DMS 273 (cell line): ENCODE data around the gene GPS1.

Experiments used
- DNase-seq: peaks from one replicate; lab custom pipeline; 2025; ENCODE audit not compliant: unreplicated experiment; lab: John Stamatoyannopoulos, UW

GPS1 gene

DNA sequence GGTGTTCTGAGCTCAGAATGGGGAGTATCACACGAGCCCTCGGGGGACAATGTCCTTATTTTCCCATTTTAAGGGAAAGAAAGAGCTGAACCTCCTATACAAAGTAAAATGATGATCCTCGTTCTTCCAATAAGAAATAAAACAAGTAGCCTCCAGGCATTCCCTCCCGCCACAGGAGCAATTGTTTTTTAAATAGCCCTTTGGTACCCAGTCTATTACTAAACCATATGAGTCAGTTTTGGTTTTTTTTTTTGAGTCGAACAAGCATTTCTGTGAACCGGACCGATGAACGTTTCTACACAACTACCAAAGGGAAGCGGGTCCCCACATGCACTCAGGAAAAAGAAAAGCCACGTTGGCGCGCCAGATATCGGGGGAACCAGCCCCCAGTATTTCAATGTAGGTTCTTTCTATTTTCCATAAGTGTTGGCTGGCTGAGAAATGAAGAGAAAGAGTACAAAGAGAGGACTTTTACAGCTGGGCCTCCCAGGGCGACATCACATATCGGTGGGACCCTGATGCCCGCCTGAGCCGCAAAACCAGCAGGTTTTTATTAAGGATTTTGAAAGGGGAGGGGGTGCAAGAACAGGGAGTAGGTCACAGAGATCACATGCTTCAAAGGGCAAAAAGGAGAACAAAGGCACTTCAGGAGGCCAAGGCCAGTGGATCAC, 10.4 kb upstream of the GPS1 start:
- no peak for DNase-seq

DNA sequence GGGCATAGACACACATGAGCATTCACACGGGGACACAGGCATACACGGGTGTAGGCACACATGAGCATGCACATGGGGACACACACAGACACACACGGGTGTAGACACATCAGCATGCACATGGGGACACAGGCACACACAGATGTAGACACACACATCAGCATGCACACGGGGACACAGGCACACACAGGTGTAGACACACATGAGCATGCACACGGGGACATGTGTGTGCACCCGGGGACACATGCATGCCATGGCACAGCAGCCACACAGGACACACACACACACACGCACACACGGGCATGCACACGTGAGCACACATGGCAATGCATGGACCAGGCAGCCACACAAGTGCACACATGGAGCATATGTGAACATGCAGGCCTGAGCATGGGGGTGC, 9.0 kb upstream of the GPS1 start:
- no peak for DNase-seq

DNA sequence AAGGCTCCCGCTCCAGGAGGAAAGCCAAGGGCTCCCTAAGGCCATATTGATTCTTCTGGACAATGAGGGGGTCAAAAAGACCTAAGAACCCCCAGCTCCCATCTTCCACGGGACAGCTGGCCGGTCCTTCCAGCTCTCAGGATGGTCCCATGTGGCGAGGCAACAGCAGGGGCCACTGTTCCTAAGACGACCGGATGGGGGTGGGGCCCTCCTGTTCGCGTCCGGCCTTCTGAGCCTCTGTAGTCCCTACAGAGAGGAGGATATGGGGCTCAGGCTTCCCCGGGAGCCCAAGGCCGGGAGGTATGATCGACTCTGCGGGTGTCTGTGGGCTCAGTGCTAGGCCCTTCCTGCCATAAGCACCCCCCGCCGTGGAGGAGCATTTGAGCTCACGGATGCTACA, 8.2 kb upstream of the GPS1 start:
- no peak for DNase-seq

DNA sequence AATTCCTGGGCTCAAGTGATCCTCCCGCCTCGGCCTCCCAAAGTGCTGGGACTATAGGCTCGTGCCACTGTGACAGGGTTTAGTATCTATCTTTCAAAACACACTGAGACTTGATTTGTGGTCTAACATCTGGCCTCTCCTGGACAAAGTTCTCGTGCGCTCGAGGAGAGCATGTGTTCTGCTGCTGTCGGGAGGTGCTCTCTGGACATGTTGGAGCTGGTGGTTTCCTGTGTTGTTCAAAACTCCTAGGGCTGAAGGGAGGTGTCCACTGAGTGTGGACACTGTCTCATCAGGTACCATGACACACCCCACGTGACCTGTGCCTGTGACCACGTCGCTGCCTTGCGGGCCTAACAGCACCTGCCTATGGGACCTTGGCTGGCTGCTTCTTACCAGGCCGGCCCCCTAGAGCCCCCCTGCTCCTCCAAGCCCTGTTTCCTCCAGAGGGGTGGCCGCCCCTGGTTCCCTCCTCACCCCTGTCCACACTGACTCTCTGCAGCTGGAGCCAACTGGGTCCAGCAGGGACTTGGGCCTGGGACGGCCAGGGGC, 5.7 kb upstream of the GPS1 start:
- no peak for DNase-seq

DNA sequence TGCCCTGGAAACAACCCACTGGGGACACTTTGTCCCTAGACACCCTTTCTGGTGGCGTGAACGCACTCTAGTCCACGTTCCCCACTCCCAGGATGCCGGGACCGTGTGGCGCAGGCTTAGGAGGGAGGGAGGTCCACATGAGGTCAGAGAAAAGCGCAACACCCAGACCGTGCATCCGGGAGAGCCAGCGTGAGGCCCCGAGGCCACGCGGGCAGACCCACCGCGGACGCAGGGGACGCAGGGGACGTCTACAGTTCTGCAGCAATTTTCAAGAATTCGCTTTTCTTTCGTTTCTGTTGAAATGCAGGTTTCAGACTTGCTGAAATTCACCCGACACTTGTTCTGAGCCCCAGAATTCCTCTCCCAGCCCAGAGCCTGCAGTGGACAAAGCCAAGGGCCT, 4.8 kb upstream of the GPS1 start:
- DNase-seq, result no peak

DNA sequence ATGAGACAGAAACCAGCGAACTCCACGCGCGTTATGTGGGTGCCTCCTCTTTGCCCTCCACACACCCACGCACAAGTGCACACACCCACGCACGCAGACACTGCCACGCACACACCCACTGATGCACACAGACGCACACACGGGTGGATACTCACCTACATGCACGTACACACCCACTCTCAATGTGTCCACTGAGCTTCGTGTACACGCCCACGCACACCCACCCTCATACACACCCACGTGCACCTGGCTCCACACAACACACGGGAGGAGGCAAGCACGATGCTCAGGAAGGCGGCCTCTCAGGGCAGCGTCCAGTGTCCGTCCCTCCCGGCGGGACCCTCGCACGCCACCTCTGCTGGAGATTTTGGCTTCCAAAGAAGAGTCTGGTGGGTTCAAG, 4.3 kb upstream of the GPS1 start:
- DNase-seq, result no peak

DNA sequence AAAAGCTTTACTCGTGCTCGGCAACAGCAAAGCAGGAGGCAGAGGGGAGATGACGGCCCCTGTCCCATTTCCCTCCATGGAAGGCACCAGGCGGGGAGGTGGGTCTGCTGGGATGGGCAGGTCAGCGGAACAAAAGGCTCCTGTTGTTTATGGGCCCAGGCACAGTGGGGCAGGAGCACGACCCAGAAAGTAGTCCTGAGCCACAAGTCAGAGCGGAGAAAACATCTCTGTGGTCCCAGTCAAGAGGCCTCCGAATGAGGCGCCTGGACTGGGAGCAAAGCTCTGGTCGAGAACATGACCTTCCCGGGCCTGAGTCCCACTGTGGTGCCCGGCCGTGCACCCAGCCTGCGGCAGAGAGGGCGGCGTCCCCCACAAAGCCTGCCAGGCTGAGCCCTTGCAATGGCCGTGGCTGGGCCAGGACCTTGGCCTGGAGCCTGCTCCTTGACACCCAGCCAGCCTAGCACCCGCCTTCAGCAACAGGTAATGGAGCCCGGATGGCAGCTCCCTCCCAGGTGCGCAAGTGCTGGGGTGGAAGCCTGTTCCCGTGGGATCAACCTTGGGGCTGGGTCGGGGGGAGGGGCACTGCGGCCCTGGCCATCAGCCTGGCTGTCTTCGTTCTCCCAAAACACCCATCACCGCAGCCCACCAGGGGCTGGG, 3.7 kb upstream of the GPS1 start:
- no peak for DNase-seq

DNA sequence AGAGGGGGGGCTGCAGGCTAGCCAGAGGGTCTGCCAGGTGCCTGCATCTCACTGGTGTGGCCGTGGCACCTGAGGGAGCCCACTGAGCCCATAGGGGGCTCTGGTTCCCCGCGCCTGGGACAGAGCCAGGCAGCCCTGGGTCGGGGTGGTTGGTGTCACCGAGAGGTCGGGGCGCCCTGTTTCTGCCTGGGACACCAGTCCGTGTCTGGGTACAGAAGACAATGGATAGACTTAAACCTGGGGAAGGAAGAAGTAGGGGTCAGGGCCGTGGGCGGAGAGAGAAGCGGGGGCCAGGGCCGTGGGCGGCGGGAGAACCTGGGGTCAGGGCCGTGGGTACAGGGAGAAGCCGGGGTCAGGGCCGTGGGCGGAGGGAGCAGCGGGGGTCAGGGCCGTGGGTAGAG, 3.1 kb upstream of the GPS1 start:
- no peak for DNase-seq

DNA sequence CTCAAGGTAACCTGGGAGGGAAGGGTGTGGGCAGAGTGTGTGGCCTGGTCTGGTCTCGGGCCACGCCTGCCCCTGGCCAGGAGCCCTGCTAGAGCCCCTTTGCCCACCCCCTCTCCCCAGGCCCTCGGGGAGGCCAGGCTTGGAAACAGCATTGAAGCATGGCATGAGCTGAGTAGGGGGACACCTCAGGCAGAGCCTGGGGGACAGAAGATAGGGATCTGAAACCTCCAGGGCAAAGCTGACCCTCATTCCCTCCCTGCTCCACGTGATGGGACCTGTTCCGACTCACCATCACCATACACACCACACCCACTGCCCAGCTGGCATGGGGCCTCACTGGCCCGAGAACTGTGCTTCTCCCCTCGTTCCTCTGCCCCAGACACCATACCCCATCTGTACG, 2.6 kb upstream of the GPS1 start:
- DNase-seq, result no peak

DNA sequence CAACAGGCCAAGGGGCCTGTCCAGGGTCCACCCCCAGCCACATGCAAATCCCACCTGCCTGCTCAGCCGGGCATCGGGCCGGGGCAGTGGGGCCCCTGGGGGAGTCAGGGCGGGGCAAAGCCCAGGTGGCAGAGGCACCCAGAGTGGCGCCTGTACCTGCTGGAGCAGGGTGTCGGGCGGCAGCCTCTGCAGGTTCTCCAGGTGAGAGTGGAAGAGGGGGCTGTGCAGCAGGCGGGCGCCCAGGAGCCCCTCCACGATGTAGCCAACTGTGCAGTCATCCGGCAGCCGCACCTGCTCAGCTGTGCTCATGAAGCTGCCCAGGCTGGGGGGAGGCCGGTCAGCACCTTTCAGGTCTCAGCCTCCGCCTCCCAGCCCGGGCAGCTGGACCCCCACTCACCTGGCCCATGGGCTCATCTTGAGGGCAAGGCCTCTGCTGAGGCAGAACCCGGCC, 2.2 kb upstream of the GPS1 start:
- DNase-seq, result no peak

DNA sequence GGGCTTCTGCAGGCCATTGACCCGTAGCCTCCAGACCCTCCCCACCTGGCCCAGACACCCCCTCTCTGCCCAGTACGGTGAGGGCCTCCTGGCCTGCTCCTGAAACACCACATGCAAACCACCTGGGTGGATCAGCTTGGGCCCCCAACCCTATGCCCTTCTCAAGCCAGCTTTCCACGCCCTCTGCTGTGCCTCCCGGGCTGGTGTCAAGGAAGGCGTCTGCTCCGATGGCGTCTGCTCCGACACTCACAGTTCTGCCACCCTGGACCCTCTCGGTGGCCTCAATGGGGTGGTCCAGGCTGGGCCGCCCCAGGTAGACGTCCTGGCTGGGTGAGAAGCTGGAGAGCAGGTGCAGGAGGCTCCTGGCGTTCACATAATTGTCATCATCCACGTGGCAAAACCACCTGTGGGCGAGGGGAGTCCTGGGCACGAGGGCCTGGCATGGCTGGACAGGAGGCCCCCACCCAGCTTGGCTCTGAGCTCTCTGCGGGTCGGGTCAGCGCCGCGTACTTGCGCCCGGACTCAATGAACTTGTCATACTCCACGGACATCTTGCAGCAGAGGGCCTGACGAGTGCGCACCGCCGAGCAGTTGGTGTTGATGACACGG, 1.4 kb upstream of the GPS1 start:
- DNase-seq, result no peak

DNA sequence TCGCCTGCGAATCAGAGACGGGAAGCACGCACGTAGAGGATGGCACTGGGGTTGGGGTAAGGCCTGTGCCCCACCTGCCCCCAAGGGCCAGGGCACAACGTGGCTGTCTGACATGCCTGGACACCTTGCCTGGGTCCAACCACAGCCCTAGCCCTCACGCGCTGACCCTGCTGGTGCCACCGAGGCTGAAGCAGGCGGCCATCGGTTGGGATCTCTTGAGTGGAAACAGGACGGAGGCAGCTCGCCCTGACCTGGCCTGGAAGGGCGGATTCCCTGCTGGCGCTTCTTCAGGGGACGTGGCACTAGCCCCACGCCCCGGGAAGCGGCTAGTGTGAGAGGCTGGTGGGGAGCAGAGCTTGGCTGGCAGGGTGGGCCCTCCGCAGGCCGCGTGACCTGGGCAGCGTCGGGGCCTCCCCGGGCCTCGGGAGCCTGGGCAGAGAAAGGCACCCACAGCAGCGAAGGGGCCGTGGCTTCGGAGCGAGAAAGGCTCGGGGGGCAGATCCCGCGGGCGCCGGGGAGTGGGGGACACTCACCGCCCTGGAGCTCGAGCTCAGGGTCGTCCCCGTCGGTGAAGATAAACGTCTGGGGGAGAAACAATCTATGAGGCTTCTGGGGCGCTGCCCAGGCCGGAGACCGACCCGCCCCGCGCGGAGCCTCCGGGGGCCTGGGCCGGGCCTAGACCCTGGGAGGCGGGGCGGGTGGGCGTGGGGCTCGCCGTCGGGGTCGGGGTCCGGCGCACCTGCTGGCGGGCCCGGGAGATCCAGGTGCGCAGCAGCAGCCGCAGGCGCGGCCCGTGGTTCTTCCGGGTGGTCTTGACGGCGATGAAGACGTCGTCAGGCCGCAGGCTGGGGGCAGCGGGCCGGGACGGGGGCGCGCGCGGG, 697 bp upstream of the GPS1 start:
- DNase-seq, result no peak

DNA sequence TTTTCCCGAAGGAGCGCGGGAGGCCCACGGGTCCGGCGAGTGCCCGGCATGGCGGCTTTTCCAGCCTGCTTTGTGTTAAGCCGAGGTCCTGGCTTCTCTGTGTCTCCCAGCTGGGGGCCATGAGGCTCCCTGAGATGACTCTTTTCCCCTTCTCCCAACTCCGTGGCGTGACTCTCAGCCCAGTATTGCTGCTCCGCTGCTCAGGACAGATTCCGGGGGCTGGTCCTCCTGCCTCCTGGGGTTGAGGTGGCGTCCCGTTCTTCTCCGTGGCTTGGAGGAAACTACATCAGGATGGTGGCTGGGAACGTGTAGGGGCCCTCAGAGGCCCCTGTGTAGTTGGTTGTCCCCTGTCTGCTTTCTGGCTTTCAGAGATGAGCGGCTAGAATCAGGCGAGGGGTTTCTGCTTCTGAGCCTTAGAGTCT, 951 bp downstream of the GPS1 start:
- DNase-seq, result no peak

DNA sequence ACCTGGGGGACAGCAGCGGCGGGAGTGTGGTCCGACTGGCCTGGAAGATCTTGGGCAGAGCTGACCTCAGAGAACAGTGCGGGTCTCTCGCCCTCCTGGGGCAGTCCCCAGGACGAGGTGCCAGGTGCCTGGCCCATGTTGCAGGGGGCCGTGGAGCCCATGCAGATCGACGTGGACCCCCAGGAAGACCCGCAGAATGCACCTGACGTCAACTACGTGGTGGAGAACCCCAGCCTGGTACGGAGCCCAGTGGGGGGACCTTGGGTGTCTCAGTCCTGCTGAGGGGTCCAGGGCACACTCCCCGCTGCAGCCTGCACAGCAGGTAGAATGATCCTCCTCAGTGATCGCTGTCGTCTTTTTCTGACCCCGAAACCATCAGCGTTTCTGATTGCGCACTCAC, 1.4 kb downstream of the GPS1 start:
- DNase-seq, result no peak

DNA sequence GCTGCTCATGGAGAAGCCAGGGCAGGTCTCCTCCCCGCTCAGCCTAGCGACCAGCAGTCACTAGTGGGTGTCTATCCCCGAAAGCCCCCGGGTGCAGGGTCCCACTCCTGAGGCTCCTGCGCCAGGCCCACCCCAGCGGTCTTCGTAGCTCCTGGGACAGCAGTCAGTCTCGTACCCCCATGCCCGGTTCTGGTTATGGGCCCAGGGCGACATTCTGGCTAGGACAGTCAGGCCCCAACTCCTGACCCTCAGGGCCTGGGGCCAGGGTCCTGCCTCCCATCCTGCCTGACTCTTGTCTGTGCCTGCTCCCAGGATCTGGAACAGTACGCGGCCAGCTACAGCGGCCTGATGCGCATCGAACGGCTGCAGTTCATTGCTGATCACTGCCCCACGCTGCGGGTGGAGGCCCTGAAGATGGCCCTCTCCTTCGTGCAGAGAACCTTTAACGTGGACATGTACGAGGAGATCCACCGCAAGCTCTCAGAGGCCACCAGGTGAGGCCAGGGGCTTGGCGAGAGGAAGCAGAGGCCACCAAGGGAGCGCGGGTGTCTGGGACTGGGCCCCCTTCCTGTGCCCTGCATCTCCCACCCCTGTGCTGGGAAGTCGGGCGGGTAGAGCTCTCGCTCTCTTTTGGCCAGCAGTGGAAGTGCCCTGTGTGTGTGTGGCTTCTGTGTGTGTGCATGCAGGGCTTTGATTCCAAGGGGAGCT, 2.0 kb downstream of the GPS1 start:
- no peak for DNase-seq

DNA sequence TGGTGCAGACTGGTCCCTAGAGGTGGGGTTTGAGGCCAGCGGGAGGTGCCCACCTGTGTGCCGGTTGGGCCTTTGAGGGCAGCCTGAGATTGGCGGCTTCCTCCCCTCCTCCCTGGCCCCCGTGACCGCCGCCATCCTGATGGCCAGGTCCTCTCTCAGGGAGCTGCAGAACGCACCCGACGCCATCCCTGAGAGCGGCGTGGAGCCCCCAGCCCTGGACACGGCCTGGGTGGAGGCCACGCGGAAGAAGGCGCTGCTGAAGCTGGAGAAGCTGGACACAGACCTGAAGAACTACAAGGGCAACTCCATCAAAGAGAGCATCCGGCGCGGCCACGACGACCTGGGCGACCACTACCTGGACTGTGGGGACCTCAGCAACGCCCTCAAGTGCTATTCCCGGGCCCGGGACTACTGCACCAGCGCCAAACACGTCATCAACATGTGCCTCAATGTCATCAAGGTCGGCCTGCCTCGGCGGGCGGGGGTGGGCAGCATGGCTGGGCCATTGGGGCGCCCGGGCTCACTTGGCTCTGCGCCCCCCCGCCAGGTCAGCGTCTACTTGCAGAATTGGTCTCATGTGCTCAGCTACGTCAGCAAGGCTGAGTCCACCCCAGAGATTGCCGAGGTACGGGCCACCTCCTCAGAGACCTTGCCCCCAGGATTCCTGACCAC, 2.8 kb downstream of the GPS1 start:
- DNase-seq, result no peak

DNA sequence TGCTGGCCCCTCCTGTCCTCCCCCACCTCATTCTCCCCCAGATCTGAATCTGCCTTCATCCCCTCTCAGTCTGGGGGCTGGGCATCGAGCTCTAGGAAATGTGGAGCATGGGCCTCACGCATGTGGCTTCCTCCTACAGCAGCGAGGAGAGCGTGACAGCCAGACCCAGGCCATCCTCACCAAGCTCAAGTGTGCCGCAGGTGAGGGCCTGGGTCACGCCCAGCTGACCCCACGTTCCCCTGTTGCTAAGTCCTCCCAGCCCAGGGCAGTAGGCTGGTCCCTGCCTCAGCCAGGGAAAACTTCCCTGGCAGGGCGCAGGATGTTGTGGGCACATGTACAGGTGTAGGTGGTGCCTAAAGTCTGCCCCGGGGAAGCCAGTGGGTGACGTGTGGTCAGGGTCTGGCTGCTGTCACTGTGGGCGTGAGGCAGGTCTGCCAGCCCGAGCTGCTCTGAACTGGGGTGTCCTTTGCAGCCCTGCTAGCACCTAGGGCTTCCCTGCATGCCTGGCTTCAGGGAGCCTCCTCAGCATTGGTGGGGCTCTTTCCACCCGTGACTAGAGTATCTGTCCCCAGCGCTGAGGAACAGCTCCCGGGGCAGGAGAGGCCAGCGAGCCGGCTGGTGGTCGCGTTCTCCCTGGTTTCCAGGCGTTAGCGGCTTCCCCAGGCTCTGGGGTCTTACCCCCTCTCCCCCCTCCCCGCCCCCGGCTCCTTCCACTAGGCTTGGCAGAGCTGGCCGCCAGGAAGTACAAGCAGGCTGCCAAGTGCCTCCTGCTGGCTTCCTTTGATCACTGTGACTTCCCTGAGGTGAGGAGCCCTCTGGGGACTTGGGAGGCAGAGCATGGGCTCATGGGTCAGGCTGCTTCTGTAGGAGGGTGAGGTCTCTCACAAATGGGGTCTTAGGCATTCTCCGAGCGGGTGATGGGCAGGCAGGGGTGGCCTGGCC, 3.6 kb downstream of the GPS1 start:
- no peak for DNase-seq

DNA sequence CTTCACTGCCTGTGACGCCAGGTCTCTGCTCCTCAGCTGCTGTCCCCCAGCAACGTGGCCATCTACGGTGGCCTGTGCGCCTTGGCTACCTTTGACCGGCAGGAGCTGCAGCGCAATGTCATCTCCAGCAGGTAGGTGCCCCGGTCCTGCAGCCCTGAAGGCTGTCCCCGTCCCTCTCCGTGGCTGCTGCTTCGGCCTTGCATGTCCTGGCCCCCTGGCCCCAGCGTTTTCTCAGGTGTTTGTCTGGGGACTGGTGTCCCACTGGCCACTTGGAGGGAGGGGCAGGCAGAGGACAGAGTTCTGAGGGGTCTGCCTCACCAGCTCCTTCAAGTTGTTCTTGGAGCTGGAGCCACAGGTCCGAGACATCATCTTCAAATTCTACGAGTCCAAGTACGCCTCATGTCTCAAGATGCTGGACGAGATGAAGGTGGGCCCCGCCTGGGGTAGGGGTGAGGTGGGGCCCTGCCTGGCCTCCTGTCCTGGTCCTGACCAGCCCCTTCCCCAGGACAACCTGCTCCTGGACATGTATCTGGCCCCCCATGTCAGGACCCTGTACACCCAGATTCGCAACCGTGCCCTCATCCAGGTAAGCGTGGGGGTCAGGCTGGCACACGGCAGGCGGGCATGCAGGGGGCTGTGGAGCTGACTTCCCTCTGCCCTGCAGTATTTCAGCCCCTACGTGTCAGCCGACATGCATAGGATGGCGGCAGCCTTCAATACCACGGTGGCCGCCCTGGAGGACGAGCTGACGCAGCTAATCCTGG, 4.4 kb downstream of the GPS1 start:
- no peak for DNase-seq
